Trophoblast cell (in vitro differentiated cells and primary cell): ENCODE measurements around the gene PRKACB.

Experiments
- DNase-seq, 2 donors: peaks; one replicate each; pipeline ENCODE4 v3.0.0-alpha.2; 2016
- H2AFZ ChIP-seq: 2 replicates; pipeline ENCODE4 v1.6.1; 2013; ENCODE audit warnings: low read length, moderate library complexity, mild to moderate bottlenecking; ENCODE audit not compliant: insufficient read depth, poor library complexity
- H2AK5ac ChIP-seq: 2 replicates; pipeline ENCODE4 v1.6.1; 2013; ENCODE audit warnings: mild to moderate bottlenecking, low read length
- H2BK120ac ChIP-seq: 2 replicates; pipeline ENCODE4 v1.6.1; 2013; ENCODE audit warnings: low read length, mild to moderate bottlenecking, moderate library complexity; ENCODE audit not compliant: insufficient read depth, poor library complexity
- H2BK12ac ChIP-seq: 2 replicates; pipeline ENCODE4 v1.6.1; 2013; ENCODE audit warnings: mild to moderate bottlenecking, low read length, moderate library complexity
- H2BK5ac ChIP-seq: 2 replicates; pipeline ENCODE4 v1.6.1; 2013; ENCODE audit warnings: low read length, low read depth, moderate library complexity, mild to moderate bottlenecking; ENCODE audit not compliant: poor library complexity
- H3K14ac ChIP-seq: 2 replicates; pipeline ENCODE4 v1.6.1; 2013; ENCODE audit warnings: mild to moderate bottlenecking, low read length
- H3K18ac ChIP-seq: 2 replicates; pipeline ENCODE4 v1.6.1; 2013; ENCODE audit warnings: mild to moderate bottlenecking, low read length
- H3K23ac ChIP-seq: 2 replicates; pipeline ENCODE4 v1.6.1; 2013; ENCODE audit warnings: low read length
- H3K27ac ChIP-seq: 2 replicates; pipeline ENCODE4 v1.5.1; 2013; ENCODE audit warnings: low read depth, mild to moderate bottlenecking, inconsistent platforms, low read length, moderate library complexity
- H3K27me3 ChIP-seq: 2 replicates; pipeline ENCODE4 v1.6.1; 2013; ENCODE audit warnings: inconsistent platforms, mild to moderate bottlenecking, low read length, moderate library complexity; ENCODE audit not compliant: insufficient read depth
- H3K36me3 ChIP-seq, 2 experiments: 1 replicate in 1 of 2; 2 replicates in 1 of 2; pipeline ENCODE4 v1.6.1; 2013; ENCODE audit warnings: low read length in 2 of 2, mild to moderate bottlenecking in 2 of 2, moderate library complexity in 1 of 2; ENCODE audit not compliant: insufficient read depth in 2 of 2, control insufficient read depth in 1 of 2
- H3K4ac ChIP-seq: 2 replicates; pipeline ENCODE4 v1.6.1; 2013; ENCODE audit warnings: low read depth, mild to moderate bottlenecking, low read length, moderate library complexity
- H3K4me1 ChIP-seq, 2 experiments: 1 replicate in 1 of 2; 2 replicates in 1 of 2; pipeline ENCODE4 v1.6.1; 2013; ENCODE audit warnings: low read length in 2 of 2, mild to moderate bottlenecking in 2 of 2, moderate library complexity in 1 of 2; ENCODE audit not compliant: insufficient read depth in 2 of 2, control insufficient read depth in 1 of 2
- H3K4me2 ChIP-seq: 2 replicates; pipeline ENCODE4 v1.6.1; 2013; ENCODE audit warnings: inconsistent platforms, mild to moderate bottlenecking, low read length, moderate library complexity
- H3K4me3 ChIP-seq: 2 replicates; pipeline ENCODE4 v1.5.1; 2013; ENCODE audit warnings: mild to moderate bottlenecking, low read depth, low read length, inconsistent platforms
- H3K79me1 ChIP-seq: one replicate; pipeline ENCODE4 v1.6.1; 2013; ENCODE audit warnings: low read length
- H3K79me2 ChIP-seq: 2 replicates; pipeline ENCODE4 v1.6.1; 2013; ENCODE audit warnings: low read length, mild to moderate bottlenecking; ENCODE audit not compliant: control insufficient read depth, insufficient read depth, poor library complexity
- H3K9ac ChIP-seq: 2 replicates; pipeline ENCODE4 v1.6.1; 2013; ENCODE audit warnings: mild to moderate bottlenecking, low read length
- H3K9me3 ChIP-seq: 2 replicates; pipeline ENCODE4 v1.6.1; 2013; ENCODE audit warnings: low read depth, mild to moderate bottlenecking, control low read depth, inconsistent platforms, low read length; ENCODE audit not compliant: insufficient read depth
- H4K12ac ChIP-seq: 2 replicates; pipeline ENCODE4 v1.6.1; 2013; ENCODE audit warnings: low read depth, mild to moderate bottlenecking, low read length, moderate library complexity
- H4K8ac ChIP-seq: 2 replicates; pipeline ENCODE4 v1.6.1; 2013; ENCODE audit warnings: low read depth, mild to moderate bottlenecking, low read length, moderate library complexity
- H4K91ac ChIP-seq: one replicate; pipeline ENCODE4 v1.6.1; 2013; ENCODE audit warnings: low read depth, mild to moderate bottlenecking, low read length, moderate library complexity
- WGBS: extraction: QIAGEN DNeasy Blood & Tissue Kit; methylation state at CpG from one replicate; pipeline ENCODE4 v1.1.7; 2013; ENCODE audit warnings: missing lambda C conversion rate; ENCODE audit not compliant: insufficient read length, insufficient coverage; ENCODE audit errors: extremely low coverage; 5-methylcytosine and 5-hydroxymethylcytosine counted together

PRKACB gene

DNA sequence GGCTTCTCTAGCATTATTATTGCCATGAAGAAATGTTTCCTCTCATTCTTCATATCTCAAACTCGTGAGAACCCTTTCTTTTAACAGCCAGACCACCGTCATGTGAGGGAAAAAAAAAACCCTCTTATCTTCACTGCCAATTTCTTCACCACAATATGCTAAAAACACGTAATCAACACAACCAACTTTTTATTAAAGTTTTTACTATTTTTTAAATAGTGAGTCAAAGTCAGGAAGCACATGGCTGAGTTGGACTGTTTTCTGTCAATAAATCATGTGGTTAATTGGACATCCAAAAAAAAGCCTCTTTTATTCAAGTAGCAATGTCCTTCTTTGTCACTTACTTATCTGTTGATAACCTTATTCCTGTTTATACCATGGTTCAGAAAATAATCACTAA is 101.5 kb downstream of the PRKACB start:
- Histone ChIP-seq H3K14ac (no peak overlapping the region), H3K4me3 (no peak overlapping the region), H3K4ac (no peak overlapping the region), H3K4me2 (no peak overlapping the region), H3K27ac (no peak overlapping the region), H3K23ac (no peak overlapping the region), H3K79me1 (no peaks in the 10 kb centered on the region), H2AFZ (no peak overlapping the region), H3K36me3 (no peaks in the 10 kb centered on the region), H4K91ac (no peak overlapping the region), H3K4me1 (peaks cover 0 to 5% of the 10 kb centered on the region in 2 experiments), H2BK120ac (no peak overlapping the region), H3K79me2 (no peaks in the 10 kb centered on the region), H4K8ac (peak overlapping the region; percentile 5), H3K9me3 (no peaks in the 10 kb centered on the region), H2BK5ac (no peak overlapping the region), H3K9ac (no peak overlapping the region), H2BK12ac (no peak overlapping the region), H2AK5ac (no peak overlapping the region), H3K27me3 (no peaks in the 10 kb centered on the region), H3K18ac (no peak overlapping the region), H4K12ac (no peak overlapping the region)
- 100% methylated on average over 1 of the region's 3 CpGs for WGBS
- DNase-seq = no peak

DNA sequence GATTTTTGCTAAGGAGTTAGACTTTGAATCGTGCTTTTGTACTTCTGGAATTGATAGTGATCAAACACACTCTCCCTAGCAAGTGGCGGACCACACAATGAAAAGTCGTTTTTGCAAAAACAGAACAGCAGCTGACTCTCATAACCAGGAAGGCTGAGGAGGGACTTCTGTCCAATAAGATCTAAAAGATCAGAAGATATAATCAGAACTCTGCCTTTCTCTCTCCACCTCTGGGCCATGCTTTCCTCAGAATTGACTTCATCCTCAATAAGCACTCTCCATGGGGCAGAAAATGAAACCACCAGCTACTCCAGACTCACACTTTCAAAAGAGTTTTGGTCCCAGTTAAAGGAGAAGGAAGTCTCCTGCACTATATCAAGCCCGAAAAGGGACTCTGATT is 102.1 kb downstream of the PRKACB start:
- Histone ChIP-seq H3K9ac (no peak overlapping the region), H3K27me3 (no peaks in the 10 kb centered on the region), H4K8ac (no peak overlapping the region), H3K9me3 (no peaks in the 10 kb centered on the region), H3K4me1 (peaks cover 0 to 5% of the 10 kb centered on the region in 2 experiments), H4K12ac (no peak overlapping the region), H2AK5ac (no peak overlapping the region), H2AFZ (no peak overlapping the region), H3K79me2 (no peaks in the 10 kb centered on the region), H3K23ac (no peak overlapping the region), H3K18ac (no peak overlapping the region), H3K36me3 (no peaks in the 10 kb centered on the region), H3K27ac (peak overlapping the region; percentile 64), H3K14ac (no peak overlapping the region), H3K4me3 (no peak overlapping the region), H2BK120ac (no peak overlapping the region), H4K91ac (no peak overlapping the region), H3K79me1 (no peaks in the 10 kb centered on the region), H2BK5ac (no peak overlapping the region), H2BK12ac (no peak overlapping the region), H3K4ac (no peak overlapping the region), H3K4me2 (no peak overlapping the region)
- WGBS = no CpG with 5 or more reads among the region's 4 CpGs
- no peak for DNase-seq

DNA sequence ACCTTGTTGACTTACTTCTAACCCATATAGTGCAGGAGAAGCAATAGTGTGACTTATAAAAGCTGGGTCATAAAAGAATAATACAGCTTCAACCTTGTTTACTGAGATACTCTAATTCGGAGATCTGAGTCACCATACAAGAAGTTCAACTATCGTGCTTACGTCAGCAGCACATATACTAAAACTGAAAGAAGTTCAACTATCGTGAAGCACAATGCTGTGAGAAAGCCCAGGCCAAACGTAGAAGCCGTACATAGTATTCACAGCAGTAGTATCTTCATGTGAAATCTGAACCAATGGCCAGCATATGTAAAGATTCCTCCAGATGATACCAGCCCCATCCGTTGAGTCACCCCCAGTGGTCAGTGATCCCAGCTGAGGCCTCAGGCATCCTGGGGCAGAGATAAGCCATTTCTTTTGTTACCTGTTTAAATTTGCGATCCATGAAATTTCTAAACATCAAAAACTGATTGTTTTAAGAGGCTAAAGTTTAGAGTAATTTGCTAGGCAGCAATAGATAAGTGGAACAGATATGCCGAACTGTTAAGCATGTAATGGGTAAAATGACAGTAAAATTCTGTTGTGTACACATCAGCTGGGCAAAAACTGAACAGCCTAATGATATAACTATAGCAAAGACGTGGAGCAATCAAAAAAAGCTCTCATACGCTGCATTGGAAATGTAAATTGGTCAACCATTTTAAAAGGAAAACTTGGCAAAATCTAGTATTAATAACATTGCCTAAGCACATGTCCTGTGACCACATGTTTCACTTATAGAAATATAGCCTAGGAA is 103.6 kb downstream of the PRKACB start:
- Histone ChIP-seq H3K36me3 (no peaks in the 10 kb centered on the region), H3K27ac (no peak overlapping the region), H3K4me3 (no peak overlapping the region), H3K4ac (no peak overlapping the region), H3K27me3 (no peaks in the 10 kb centered on the region), H3K79me1 (peaks cover under 1% of the 10 kb centered on the region), H3K4me1 (peaks cover 0 to 5% of the 10 kb centered on the region in 2 experiments), H3K79me2 (no peaks in the 10 kb centered on the region), H3K9me3 (no peaks in the 10 kb centered on the region), H3K18ac (no peak overlapping the region), H4K91ac (peak overlapping the region; percentile 32), H2BK5ac (no peak overlapping the region), H3K9ac (no peak overlapping the region), H4K8ac (no peak overlapping the region), H3K4me2 (no peak overlapping the region), H3K14ac (no peak overlapping the region), H2AK5ac (no peak overlapping the region), H3K23ac (no peak overlapping the region), H2BK120ac (no peak overlapping the region), H2BK12ac (no peak overlapping the region), H2AFZ (no peak overlapping the region), H4K12ac (no peak overlapping the region)
- peak; percentile 86 to 98 for DNase-seq
- WGBS = no CpG with 5 or more reads among the region's 11 CpGs

DNA sequence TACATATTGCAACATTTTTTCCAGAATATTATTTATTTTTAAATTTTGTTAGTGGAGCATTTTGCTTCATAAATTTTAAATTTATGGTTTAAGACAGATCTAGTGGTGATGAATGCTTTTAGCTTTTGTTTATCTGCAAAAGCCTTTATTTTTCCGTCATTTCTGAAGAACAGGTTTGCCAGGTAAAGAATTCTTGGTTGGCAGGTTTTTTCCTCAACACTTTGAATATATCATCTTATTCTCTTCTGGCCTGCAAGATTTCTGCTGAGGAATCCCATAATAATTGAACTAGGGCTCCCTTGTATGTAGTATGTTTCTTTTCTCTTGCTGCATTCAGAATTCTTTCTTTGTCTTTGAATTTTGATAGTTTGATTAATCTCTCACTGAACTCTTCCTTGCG is 106.6 kb downstream of the PRKACB start:
- H2BK120ac ChIP-seq = no peak overlapping the region
- H3K79me2 ChIP-seq = no peaks in the 10 kb centered on the region
- no peaks in the 10 kb centered on the region for H3K27me3 ChIP-seq
- H3K4ac ChIP-seq = no peak overlapping the region
- no peaks in the 10 kb centered on the region for H3K36me3 ChIP-seq
- H2AFZ ChIP-seq = no peak overlapping the region
- no peak overlapping the region for H4K91ac ChIP-seq
- H2BK5ac ChIP-seq = no peak overlapping the region
- H4K8ac ChIP-seq = no peak overlapping the region
- no peak overlapping the region for H4K12ac ChIP-seq
- H2BK12ac ChIP-seq = no peak overlapping the region
- no peak overlapping the region for H3K23ac ChIP-seq
- H3K27ac ChIP-seq = no peak overlapping the region
- peaks cover 3% of the 10 kb centered on the region for H3K79me1 ChIP-seq
- no peaks in the 10 kb centered on the region for H3K9me3 ChIP-seq
- no peak overlapping the region for H3K9ac ChIP-seq
- no peak for DNase-seq
- H3K4me3 ChIP-seq = no peak overlapping the region
- no peak overlapping the region for H3K14ac ChIP-seq
- no peak overlapping the region for H2AK5ac ChIP-seq
- peaks cover 5 to 10% of the 10 kb centered on the region in 2 experiments for H3K4me1 ChIP-seq
- no peak overlapping the region for H3K18ac ChIP-seq
- WGBS = no CpG with 5 or more reads among the region's 2 CpGs
- no peak overlapping the region for H3K4me2 ChIP-seq
